Activated CD4-positive, alpha-beta T cell treated with anti-CD3 and anti-CD28 coated beads, Interleukin-2, amount 50 U/mL, for 24 hours (primary cell): ENCODE data around the gene PACS1.

Experiments used
- DNase-seq, 2 donors: peaks; one replicate each; pipeline ENCODE4 v3.0.0-alpha.2; 2020; ENCODE audit warnings: low read depth in 1 of 2, low spot score in 1 of 2

The PACS1 gene

DNA sequence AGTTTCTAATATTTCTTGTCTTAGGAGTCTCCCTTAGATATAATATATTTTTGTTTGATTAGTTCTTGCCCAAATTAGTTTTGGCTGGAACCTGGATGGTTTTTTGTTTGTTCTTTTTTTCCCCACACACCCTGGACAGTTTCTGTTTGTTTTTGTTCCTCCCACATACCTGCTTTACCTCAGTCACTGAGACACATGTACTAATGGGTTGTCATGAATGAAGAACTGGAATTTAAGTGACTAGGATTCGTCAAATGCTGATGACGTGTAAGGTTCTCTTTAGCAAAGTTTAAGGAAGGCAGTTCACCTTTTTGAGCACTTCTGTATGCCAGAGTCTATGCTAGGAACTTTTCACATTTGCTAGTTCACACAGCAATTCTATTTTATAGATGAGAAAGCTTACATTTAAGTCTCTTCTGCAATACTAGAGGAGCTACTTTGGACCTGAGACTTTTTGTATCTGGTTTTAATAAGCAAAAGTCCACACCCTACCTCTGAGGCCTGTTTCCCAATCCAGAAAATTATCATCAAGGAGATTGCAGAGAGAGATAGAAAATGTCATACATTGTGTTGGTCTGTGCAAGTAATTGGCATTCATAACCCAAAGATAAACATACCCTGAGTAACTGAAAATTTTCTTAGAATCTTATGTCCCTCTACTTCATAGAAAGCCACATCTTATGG is 111.7 kb downstream of the PACS1 start:
- no peak for DNase-seq

DNA sequence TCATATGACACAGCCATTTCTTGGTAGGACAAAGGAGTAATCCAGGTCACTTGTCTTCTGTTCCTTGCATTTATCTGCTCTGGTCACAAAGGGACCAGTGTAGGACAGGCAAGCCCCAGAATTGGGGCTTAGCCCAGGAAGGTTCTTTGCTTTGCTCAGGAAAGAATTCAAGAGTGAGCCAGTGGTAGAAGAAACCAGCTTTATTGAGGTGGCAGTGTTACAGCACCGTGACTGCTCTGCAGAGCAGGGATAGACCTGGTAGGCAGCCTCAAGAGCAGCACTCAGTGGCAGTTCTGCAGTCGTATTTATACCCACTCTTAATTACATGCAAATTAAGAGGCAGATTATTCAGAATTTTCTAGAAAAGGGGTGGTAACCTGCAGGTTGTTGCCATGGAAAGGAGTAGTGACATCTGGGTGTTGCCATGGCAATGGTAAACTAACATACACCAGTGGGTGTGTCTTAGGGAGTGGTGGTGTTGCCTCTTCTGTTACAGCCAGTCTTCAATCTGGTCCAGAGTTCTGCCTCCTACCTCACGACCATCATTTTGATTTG is 113.5 kb downstream of the PACS1 start:
- DNase-seq, result peak in 1 of 2 donors; percentile 3

DNA sequence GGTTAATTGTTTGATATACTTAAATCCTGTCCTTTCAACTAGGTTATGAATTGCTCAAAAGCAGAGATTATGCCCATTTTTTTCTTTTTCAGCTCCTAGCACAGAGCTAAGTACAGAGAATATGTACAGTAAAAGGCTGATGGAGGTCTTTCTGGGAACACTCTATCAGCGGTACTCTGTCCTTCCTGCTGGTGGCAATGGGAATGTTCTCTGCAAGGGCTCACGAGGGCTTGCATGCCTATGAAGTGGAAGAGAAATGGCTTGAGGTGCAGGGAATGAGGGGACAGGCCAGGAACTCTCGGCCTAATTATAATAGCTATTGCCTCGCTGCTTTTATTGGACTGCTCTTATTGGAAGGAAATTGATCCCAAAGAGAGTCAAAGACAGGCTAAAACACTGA is 114.7 kb downstream of the PACS1 start:
- DNase-seq, result no peak

DNA sequence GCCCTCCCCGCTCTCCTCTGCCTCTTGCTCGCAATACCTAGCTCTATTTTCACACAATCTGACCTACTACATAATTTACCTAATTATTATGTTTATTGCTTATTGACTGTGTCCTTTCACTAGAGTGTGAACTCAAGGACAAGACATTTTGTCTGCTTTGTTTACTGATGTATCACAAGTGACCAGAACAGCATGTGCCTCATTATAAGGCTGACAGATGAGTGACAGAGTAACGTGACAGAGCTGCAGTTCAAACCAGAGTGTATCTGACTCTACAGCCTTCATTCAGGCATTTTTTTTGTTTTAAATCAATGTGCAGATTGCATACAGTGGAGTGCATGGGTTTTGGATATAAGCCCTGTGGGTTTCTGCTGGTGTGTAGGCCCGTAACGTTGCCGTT is 116.4 kb downstream of the PACS1 start:
- no peak for DNase-seq

DNA sequence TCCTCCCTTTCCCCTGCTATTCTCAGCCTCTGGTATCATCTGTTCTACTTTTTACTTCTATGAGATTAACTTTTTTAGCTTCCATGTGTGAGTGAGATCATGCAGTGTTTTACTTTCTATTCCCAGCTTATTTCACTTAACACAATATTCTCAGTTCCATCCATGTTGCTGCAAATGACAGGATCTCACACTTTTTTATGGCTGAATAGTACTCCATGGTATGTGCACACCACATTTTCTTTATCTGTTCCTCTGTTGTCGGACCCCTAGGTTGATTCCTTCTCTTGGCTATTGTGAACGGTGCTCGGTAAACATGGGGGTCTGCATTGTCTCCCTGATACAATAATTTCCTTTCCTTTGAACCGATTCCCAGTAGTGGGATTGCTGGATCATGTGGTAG is 117.4 kb downstream of the PACS1 start:
- no peak for DNase-seq

DNA sequence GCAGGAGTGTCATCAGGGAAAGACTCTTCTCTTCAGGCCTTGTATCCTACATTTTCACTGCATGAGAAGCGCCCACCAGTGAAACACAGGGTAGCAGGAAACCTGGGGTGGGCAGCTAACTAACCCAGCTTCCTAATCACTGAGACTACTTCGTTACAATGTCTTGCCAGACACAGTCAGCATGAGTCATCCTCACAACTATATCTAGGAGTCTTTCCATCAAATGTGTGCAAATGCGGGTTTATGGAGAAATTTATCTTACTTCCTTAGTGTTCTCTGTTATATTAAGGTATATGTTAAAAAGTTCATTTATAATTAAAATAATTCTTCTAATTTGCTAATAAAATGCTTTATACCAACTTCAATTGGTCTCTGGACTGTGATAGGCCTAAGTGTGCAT is 118.5 kb downstream of the PACS1 start:
- DNase-seq, result no peak

DNA sequence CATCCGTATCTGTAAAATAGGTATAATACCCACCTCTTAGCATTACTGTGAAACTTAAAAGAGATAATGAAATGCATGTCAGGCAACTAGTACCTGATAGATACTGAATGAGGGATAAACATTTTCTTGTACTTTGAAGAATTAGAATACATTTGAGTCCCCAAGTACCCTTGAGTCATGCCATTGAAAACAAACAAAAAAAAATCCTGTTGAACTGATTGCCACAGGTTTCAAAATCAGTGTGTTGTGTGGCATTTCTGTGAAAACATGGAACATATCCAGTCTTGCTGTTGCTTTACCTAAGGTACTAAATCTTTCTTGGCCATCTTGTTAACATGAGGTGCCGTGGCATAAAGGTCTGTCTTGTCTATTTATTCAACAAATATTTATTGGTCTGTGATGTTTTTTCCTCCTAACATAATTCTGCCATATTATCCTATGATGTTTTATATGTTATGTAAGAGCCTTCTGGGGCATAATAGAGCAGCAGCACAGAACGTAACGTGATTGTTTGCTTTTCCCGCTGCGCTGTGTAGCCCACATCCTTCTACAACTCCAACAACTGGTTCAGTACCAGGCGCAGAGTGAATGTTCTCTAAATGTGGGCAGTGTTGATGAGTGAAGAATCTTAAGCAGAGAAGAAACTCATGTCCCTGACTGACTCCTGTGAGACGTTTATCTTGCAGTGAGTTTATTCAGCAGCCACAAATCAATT is 119.1 kb downstream of the PACS1 start:
- DNase-seq, result no peak

DNA sequence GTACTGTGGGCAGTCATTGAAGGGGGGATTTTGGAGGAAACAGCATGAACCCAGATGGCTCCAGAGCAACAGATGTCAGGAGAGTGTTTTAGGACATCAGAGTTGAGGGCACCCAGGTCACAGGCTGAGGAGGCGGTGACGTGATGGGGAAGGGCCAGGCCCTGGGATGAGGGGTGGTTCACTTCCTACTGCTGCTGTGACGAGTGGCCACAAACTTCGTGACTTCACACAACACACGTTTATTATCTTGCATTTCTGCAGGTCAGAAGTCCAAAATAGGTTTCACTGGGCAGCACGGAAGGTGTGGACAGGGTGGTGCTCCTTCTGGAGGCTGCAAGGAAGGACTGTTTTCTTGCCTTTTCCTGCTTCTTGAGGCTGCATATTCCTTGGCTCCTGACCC is 120.7 kb downstream of the PACS1 start:
- no peak for DNase-seq

DNA sequence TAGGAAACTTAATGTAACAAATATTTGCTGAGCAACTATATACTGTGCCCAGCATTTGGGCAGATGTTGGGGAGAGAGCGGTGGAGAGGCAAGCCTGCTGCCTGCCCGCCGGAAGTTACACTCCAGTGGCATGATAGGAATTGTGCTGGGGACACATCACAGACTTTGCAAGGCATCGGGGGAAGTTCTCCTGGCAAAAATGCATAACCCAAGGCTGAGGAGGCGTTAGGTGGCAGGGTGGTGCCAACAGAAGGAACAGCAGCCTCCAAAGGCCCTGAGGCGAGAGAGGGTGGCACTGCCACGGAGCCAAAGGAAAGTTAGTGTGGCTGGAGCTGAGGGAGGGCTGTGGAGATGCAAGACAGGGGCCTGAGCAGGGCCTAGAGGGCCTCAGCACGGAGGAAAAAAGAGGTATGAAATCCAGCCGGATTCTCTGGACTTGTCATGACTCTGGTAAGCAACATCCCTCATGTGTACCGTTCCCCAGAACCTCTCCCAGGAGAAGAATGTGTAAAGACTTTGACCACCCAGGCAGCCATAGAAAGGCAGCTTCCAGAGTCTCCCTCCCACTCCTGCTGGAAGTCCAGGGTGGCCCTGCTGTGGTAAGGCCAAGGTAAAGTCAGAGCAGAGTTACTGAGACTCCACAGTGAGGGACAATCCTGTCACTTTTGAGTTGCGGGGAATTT is 122.2 kb downstream of the PACS1 start:
- DNase-seq, result no peak

DNA sequence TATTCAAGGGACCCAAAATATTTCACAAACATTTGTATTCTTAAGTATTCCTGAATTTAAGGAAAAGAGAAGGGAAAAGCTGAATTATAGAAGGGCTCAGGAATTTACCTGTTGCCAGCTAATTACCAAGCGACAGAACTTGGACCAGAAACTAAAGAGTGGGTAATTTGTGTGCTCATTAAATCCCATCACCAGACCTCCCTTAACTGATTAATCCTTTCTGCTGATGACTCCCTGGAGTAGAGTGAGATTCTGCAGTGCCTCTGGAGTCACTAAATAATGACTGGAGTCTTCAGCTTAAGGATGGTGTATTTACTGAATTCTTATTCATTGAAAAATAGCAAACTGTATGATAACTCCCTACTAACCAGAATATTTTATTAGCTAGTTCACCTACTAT is 124.3 kb downstream of the PACS1 start:
- no peak for DNase-seq

DNA sequence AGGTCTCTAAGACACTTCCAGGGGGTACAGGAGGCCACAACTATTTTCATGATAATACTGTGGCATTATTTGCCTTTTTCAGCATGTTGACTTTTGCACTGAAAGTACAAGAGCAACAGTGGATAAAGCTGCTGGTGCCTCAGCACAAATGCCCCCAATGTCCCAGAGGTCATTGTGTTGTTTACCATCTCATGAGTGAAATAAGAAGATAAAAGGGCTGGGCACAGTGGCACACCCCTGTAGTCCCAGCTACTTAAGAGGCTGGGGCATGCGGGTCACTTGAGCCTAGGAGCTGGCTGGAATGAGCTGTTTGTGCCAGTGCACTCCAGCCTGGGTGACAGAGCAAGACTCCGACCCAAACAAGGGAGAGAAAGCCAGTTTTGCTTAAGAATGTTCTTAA is 125.8 kb downstream of the PACS1 start:
- no peak for DNase-seq

DNA sequence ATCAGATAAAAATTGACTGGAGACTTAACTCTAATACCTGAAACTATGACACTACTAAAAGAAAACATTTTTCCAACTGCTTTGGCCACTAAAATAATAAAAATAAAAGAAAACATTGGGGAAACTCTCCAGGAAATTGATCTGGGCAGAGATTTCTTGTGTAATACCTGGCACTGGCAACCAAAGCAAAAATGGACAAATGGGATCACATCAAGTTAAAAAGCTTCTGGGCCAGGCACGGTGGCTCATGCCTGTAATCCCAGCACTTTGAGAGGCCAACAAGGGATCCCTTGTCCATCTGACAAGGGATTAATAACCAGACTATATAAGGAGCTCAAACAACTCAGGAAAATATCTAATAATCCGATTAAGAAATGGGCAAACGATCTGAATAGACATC is 133.8 kb downstream of the PACS1 start:
- DNase-seq, result no peak

DNA sequence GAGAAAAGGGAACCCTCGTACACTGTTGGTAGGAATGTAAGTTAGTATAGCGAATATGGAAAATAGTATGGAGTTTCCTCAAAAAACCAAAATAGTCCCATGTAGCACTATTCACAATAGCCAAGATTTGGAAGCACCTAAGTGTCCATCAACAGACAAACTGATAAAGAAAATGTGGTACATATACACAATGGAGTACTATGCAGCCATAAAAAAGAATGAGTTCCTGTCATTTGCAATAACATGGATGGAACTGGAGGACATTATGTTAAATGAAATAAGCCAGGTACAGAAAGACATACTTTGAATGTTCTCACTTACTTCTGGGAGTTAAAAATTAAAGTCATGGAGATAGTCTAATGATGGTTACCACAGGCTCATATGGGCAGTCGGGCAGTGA is 134.3 kb downstream of the PACS1 start:
- no peak for DNase-seq

DNA sequence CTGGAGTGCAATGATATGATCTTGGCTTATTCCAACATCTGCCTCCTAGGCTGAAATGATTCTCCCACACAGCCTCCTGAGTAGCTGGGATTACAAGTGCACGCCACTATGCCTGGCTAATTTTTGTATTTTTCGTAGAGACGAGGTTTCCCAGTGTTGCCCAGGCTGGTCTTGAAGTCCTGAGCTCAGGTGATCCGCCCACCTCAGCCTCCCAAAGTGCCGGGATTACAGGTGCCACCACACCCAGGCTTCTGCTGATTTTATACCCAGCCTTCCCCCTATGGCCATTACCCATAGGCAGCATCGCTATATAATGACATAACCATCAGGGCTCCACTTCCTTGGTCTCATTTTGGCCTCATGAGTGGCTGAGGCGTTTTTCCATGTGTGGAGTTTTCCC is 137.7 kb downstream of the PACS1 start:
- no peak for DNase-seq

DNA sequence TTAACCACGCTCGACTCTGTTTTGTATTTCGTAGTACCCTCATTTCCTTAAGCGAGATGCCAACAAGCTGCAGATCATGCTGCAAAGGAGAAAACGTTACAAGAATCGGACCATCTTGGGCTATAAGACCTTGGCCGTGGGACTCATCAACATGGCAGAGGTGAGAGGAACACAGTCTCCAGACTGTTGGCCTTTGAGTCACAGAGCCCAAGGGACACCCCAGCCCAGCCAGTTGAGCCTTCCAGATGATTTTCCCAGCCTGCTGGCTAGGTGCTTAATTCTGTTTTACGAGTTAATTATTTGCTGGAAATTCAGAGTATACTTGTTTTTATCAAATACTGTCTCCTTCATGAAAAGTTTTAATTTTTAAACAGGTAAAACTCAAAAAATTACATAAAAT is 141.0 kb downstream of the PACS1 start:
- DNase-seq, result no peak

DNA sequence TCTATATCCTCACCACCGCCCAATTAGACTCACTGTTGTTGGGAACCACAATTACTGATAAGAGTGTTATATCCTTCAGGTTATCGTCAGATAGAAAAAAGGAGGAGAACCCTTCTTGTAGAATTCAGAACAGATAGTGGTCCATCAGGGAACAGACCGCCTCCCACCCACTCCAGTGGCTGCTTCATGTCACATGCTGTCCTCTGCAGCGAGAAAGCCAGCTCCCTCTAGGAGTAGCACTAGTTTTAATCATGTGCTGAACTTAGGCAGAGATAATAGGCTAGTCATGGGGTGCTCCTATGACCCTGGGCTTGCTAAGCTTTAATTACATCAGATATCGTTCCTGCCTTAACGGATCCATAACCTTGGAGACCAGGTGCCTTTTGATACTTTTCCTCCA is 146.8 kb downstream of the PACS1 start:
- DNase-seq, result no peak

DNA sequence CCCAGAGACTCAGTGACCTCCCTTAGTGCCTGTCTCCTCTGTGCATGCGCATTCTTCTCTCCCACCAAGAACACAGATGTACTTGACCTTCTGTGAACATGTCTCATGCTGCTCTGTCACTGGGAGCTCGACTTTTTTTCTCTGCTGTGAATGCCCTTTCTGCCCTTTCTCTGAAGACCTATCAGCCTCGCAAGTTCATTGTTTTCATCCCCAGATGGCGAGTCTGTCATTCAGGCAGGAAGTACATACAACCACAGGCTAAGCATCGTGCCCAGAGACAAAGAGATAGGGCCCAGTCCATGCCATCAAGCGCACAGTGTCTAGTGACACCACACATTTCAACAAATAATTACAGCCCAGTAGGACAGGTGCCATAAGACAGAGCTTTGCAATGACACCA is 148.0 kb downstream of the PACS1 start:
- DNase-seq, result no peak

DNA sequence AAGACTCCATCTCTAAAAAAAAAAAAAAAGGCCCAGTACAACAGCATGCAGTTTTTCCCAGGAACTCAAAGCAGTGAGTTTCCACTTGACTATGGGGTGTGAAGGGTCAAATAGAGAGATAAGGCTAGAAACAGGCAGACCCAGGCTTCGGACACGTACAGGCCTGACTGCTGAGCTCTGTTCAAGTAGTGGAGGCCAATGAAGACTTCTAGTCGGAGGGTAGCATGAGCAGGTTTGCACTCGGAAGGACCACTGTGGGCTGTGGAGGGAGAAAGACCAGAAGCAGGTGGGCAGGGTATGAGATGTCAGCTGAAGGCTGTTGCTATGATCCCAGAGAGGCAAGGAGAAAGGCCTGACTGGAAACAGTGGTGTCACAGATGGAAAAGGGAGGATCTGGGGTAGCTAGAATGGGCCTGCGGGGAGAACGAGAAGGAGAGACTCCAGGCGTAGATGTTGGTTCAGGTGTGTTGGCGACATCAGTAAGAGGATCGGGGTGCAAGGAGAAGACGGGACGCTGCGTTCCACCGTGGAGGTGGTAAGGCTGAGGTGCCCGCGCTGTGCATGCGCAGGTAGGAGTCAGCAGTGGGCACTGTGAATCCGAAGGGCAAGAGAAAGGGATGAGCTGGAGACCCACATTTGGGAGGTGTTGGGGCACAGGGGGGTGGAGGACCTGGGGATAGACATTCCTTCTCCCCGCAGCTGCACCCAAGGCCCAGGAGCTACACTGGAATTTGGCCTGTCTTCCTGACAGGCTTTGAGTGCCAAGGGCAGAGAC is 149.0 kb downstream of the PACS1 start:
- DNase-seq, result no peak

DNA sequence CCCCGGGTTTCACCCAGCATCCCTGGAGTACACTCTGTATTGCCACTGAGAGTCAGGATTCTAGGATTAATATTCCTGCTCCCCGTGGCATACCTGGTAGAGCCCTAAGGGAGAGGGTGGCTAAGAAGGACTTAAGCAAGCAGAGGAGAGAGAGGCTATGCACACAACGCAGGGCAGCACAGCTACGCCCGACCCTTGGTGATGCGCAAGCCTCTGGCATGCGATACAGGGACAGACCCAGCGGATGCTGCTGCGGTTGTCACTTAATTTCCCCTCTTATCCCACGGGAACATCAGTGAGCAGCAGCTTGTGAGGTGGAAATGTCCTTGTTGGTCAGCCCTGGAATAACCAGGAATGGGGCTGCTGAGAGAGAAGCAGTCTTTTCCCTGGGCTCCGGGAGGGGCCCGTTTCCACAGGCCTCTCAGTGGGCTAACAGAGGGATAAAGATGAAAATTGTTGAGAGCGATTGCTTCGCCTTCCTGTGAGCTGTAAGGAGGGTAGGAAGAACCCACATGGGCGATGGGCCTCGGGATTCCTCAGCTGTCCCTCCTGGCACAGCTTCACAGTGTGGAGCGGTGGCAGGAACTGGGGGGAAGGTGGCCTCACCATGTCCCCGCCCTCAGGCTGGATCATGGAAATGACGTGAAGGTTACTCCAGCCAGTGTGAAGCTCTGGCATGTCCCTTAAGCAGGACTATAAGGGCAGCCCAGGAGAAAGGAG is 149.9 kb downstream of the PACS1 start:
- DNase-seq, result no peak

DNA sequence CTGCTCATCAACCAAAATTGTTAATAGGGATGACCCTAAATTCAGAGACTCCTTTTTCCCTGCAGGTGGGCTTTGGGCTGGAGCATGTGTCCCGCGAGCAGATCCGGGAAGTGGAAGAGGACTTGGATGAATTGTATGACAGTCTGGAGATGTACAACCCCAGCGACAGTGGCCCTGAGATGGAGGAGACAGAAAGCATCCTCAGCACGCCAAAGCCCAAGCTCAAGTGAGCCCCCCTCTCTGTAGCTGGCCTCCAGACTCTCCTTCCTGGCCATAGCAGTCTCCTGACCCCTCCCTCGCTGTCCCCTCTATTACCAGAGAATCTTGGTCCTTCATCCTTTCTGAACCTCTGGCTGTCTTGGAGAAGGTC is 150.5 kb downstream of the PACS1 start:
- no peak for DNase-seq

DNA sequence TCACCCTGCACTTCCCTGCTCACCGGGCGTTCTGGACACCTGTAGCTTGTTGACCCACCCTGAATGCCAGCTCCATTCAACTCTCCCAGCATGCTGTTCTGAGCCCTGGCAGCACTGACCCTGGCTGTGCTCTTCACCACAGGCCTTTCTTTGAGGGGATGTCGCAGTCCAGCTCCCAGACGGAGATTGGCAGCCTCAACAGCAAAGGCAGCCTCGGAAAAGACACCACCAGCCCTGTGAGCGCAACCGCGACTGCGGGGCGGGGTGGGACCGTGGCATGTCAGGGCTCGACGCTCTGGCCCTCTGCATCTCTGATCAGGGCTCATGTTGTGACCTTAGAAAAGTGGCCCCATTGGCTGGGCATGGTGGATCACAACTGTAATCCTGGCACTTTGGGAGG is 150.9 kb downstream of the PACS1 start:
- no peak for DNase-seq
